Dedifferentiated amniotic fluid mesenchymal stem cell (primary cell): ENCODE data around the gene ZFP36L2.
A peak's percentile ranks its signal among the peaks of the same experiment; 100 is the strongest.

Source experiments
- DNase-seq: peaks from one replicate; pipeline ENCODE4 v3.0.0-alpha.2; 2016; ENCODE audit errors: extremely low spot score

ZFP36L2 gene

DNA sequence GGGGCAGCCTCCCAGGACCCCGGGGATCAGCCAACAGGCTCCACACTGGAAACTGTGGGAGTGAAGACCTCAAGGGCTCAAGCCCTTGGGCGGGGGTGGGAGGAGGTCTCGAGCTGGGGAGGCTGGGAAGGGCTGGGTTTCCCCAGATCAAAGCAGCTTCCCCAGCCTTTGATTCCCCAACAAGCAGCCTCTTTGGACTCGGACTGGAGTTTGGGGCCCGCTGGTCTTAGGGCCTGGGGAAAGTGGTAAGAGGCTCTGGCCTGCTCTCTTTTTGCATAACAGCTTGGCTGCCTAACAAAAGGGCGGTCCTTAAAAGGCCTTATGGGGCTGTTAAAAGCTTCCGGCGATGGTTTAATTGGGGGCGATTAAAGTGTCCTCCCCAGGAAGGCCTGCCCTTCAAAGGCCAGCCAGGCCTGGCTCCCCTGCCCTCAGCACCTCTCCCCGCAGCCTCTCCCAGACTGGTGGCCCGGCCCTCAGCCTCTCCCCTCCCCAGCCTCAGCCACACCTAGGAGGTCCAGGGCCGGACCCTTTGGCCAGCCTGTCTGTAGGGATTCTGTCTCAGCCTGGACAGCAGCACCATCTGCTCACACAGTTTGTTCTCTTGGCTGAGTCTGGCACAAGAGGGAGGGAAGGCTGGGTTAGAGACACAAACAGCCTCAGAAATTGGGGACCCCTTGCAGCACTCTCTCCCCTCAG lies 39.6 kb downstream of the ZFP36L2 start:
- DNase-seq, result no peak

DNA sequence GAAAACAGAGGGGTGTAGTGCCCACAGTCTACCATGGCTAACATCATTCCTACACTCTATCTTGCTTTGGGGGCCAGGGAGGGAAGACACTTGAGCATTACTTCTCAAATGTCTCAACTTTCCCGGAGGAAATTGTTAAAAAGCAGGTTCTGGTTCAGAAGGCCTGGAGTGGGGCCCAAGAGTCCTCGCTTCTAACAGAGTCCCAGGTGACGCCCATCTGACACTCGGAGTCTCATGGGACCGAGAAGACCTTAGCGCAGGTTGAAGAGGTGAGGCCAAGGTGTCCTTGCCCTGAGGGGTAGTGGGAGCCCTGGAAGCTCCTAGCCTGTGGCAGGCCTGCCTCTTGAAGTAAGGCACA lies 40.1 kb downstream of the ZFP36L2 start:
- DNase-seq, result no peak

- DNase-seq, result no peak
Observed at GRCh38 chr2:43185146-43185545, 41.3 kb downstream of the ZFP36L2 start.

DNA sequence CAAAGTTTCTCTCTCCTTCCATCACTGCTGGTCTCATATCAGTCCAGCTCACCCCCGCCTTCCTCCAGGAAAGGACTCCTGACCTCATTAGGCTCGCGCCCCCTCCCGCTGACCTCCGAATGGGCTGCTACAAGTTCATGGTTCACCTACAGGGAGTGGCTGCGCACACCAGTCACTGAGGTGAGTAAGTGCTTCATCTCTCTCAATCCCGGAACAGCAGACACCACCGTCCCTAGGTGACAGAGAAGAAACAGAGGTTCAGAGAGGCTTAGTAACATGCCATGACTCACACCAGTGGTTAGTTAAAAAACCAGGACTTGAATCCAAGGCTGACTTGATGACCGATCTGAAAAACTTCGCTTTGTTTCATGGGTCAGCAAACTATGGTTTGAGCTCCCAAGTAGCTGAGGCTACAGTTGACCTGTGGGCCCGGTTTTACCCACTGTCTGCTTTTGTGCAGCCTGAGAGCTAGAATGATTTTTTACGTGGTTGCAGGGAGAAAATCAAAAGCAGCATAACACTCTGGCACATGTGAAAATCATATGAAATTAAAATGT lies 42.0 kb downstream of the ZFP36L2 start:
- peak; percentile 26 for DNase-seq

DNA sequence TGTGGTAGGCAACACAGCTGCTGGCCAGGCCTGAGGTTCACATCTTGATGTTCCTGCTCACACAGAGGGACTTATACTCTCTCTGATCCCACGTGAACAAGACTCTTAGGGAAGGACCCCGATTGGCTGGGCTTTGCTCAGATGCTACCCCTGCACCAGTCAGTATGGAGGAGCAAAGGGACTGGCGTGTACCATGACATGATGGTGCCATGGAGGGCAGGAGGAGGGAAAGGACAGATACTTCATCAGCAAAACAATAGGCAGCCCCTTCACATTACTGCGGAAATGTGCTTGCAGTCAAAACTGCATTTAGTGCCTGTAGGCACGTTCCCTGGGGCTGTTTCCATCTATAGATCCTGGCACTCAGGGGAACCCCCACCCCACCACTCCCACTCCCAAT lies 42.7 kb downstream of the ZFP36L2 start:
- no peak for DNase-seq

- DNase-seq, result no peak
Observed at GRCh38 chr2:43180897-43181296, 45.5 kb downstream of the ZFP36L2 start.

DNA sequence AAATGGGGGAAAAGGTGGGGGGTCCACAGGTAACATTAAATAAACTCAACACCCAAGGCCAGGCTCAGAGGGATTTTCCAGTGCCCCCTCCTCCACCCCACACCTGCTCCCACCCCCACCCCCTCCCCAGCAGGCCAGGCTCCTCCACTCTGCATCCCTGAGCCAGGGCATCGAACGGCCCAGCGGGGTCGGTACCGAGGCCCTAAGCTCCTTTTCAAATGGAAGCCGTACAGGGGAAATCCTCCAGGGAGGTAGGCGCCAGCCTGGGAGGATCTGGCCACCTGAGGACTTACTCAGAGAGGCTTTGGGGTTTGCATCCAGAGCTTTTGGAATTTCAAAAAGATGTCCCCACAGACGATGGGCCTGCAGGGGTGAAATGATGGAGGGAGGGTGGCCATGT lies 46.5 kb downstream of the ZFP36L2 start:
- DNase-seq, result no peak

GRCh38 chr2:43178602-43179542 lies 47.5 kb downstream of the ZFP36L2 start:
- DNase-seq, result peak; percentile 79

DNA sequence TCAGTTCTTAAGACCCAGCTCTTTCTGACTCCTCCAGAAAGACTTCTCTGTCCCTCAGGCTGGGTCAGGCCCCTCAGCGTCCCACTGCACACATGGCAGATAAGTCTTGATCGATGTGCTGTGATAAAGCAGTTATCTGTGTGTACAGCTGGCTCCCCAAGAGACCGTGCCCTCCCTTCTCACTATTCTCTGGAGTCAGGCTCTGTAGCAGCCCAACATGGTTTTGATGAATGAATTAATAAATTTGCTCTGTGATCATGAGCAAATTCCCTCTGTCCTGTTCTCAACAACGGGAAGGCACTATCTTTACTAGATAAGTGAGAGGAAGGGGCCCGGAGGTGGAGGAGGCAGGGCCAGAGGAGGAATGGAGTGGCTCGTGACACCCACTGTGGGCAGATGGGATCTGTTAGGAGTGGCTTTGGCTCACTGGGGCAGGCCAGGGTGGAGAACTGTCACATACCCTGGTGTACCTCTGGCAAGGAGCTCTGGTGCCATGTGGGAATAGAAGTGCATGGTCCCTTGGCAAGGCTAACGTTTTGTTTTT lies 48.3 kb downstream of the ZFP36L2 start:
- DNase-seq, result no peak

- DNase-seq, result no peak
Observed at GRCh38 chr2:43176449-43176848, 50.0 kb downstream of the ZFP36L2 start.

GRCh38 chr2:43175876-43176275 lies 50.5 kb downstream of the ZFP36L2 start:
- no peak for DNase-seq

DNA sequence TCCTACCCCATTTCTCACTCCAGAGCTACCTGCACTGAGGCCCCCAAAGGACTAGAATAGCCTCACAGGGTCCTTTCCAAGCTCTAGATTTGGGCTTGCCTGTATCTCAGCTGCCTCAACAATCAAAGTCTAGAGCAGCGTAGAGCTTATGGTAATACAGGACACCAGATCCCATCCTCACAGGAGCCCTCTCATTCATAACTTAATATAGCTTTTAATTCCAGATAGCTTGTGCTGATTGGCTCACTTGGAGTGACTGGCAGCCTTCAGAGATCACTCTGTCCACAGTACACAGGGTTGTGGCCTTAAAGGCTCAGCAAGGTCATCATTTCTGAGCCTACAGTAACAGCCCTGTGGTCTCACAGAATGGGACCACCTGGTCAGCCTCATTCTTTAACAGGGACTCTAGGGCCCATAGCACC lies 51.4 kb downstream of the ZFP36L2 start:
- DNase-seq, result no peak

DNA sequence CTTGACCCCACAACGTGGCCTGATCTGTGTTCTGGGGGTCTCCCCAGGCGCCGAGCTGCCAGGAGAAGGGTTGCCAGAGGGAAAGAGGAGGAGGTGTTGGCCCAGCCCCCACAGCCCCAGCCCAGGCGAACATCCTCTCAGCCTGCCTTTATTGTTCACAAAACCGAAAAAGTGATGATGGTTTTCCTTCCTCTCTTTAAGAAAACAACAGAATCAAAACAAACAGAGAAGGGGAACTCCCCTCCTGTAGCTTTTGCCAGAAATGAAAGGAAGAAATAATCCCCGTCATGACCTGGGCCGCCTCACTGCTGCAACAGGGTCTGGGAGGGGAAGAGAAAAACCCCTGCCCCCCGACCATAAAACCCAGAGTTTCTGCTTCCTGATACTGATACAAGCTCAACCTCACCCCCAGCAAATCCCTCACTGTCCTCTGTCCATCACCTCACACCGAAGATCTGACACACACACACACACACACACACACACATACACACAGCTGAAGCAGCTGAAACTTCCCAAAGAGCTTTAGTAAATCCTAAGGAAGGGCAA lies 52.0 kb downstream of the ZFP36L2 start:
- DNase-seq, result no peak
